RWPE1 (cell line): ENCODE measurements around the gene FCHSD2.

ENCODE experiments used
- CTCF ChIA-PET: fragments of 350-600 bp; sonication (Branson Sonifier 250); formaldehyde crosslinking; extraction: SDS; loops from one replicate; lab custom pipeline; 2021; lab: Yijun Ruan, JAX
- POLR2A ChIA-PET: fragments of 400-600 bp; formaldehyde crosslinking; extraction: SDS; loops from one replicate; lab custom pipeline; 2020; ENCODE audit warnings: antibody characterized with exemption; ENCODE audit not compliant: low non-redundant PET; lab: Yijun Ruan, JAX
- DNase-seq: peaks from one replicate; pipeline ENCODE4 v3.0.0; 2012; ENCODE audit warnings: low spot score
- H3K27ac ChIP-seq: fragments of 450-650 bp; 2 replicates; pipeline ENCODE4 v1.5.1; 2017
- CTCF ChIP-seq: fragments of 450-650 bp; conservative IDR thresholded peaks from 2 replicates; pipeline ENCODE4 v1.5.1; 2017; ENCODE audit warnings: low read depth, mild to moderate bottlenecking

FCHSD2 gene

DNA sequence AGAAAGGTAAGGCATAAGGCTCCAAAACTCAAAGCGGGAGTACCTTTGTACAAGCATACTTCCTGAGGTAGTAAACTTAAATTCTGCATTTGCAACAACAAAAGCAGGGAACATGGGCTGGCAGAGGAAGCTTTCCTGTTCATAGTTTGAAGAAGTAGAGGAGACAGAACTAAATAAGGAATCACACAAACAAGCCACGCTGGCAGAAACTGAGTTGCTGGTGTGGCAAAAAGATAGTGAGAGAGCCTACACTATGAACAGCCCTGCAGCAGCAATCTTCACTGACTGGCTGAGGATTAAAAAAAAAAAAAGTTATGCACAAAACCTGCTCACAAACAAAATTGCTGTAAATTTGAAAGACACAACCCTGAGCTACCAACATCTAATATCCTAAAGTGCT, 46.5 kb downstream of the FCHSD2 start:
- no peak for DNase-seq
- no peak for TF ChIP-seq CTCF
- H3K27ac ChIP-seq: no peak overlapping the region
- ChIA-PET POLR2A (no interaction called here), CTCF (interaction anchor here (0.5 to 0.6 kb wide), 2 partner anchors 68 to 370 kb away, joined by 3 read pairs; no protein-coding TSS in a partner anchor)

DNA sequence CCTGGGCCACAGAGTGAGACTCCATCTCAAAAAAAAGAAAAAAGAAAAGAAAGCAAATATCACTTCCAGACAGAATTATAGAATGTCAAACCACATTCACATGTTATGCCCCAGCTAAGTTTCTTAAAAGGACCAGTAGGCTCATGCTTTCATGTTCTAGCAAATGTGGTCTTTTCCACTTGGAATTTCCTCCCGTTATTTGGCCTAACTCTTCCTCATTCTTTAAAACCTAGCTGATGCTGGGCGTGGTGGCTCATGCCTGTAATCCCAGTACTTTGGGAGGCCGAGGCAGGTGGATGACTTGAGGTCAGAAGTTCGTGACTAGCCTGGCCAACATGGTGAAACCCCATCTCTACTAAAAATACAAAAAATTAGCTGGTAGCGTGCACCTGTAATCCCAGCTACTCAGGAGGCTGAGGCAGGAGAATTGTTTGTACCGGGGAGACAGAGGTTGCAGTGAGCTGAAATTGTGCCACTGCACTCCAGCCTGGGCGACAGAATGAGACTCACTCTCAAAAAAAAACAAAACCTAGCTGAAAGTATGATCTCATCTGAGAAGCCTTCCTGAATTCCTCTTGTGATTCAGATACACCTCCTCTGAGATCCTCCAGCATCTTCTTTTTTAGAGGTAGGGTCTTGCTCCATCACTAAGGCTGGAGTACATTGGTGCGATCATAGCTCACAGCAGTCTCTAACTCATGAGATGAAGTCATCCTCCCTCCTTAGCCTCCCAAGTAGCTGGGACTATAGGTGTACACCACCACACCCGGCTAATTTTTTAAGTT, 50.4 kb downstream of the FCHSD2 start:
- POLR2A ChIA-PET: no interaction called here
- no peak for DNase-seq
- no peak overlapping the region for H3K27ac ChIP-seq
- CTCF ChIA-PET: interaction anchor here (0.5 kb wide), 1 partner anchor 25 kb away, joined by 5 read pairs; no protein-coding TSS in a partner anchor
- no peak for TF ChIP-seq CTCF

GRCh38 chr11:73087730-73088129, 54.4 kb downstream of the FCHSD2 start:
- H3K27ac ChIP-seq: no peak overlapping the region
- no peak for DNase-seq
- ChIA-PET POLR2A (interaction anchor here (0.7 kb wide), 1 partner anchor 87 kb away, joined by 4 read pairs; no protein-coding TSS in a partner anchor), CTCF (no interaction called here)
- TF ChIP-seq CTCF: no peak

- ChIA-PET POLR2A (no interaction called here), CTCF (no interaction called here)
- H3K27ac ChIP-seq: no peak overlapping the region
- TF ChIP-seq CTCF: no peak
- DNase-seq: no peak
Observed at GRCh38 chr11:73085189-73085875, 56.8 kb downstream of the FCHSD2 start.

- TF ChIP-seq CTCF: no peak
- DNase-seq: no peak
- H3K27ac ChIP-seq: no peak overlapping the region
- ChIA-PET POLR2A (no interaction called here), CTCF (no interaction called here)
Observed at GRCh38 chr11:73078631-73079030, 63.5 kb downstream of the FCHSD2 start.

- H3K27ac ChIP-seq: no peak overlapping the region
- ChIA-PET POLR2A (no interaction called here), CTCF (no interaction called here)
- DNase-seq: no peak
- TF ChIP-seq CTCF: no peak
Observed at GRCh38 chr11:73077454-73077853, 64.7 kb downstream of the FCHSD2 start.
